Stomach smooth muscle (tissue), 2 donors: Measurements from ENCODE around the gene BUB3.

Experiments
- H3K27ac ChIP-seq: one replicate; pipeline ENCODE4 v1.7.0; 2013; ENCODE audit warnings: mild to moderate bottlenecking, low read length, inconsistent platforms
- H3K27me3 ChIP-seq, 2 donors: one replicate each; pipeline ENCODE4 v1.7.0; 2013; ENCODE audit warnings: low read length in 2 of 2; ENCODE audit not compliant: insufficient read depth in 2 of 2, control insufficient read depth in 1 of 2
- H3K36me3 ChIP-seq, 2 donors: one replicate each; pipeline ENCODE4 v1.7.0; 2013; ENCODE audit warnings: low read length in 2 of 2; ENCODE audit not compliant: control insufficient read depth in 2 of 2, insufficient read depth in 2 of 2
- H3K4me1 ChIP-seq: one replicate; pipeline ENCODE4 v1.7.0; 2013; ENCODE audit warnings: low read length; ENCODE audit not compliant: control insufficient read depth, insufficient read depth
- H3K4me3 ChIP-seq, 2 donors: one replicate each; pipeline ENCODE4 v1.7.0; 2013; ENCODE audit warnings: low read length in 2 of 2
- H3K9ac ChIP-seq, 2 donors: one replicate each; pipeline ENCODE4 v1.7.0; 2013; ENCODE audit warnings: low read length in 2 of 2, mild to moderate bottlenecking in 1 of 2
- H3K9me3 ChIP-seq, 2 donors: one replicate each; pipeline ENCODE4 v1.7.0; 2013; ENCODE audit warnings: low read length in 2 of 2; ENCODE audit not compliant: control insufficient read depth in 2 of 2
- donor health status: healthy.
- donor health status: Pancreatic carcinoma.

Gene BUB3

DNA sequence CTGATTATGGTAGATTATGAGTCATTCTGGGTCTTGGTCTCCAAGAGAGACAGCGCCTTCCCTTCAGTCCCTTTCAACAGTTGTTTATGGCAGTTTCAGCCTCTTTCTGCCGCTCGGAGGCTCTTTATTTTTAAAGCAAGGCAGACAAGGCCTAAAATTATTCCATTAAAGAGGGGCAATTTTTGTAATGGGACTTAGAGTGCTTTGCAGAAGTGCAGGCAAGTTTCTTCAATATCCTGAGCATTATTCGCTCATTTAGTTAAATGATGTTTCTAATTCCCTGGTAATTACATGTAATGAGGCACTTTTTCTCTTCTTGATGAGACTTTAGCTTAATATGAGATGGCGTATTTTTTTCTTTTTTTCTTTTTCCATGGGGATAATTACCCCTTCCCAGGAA lies 33.6 kb downstream of the BUB3 start:
- H3K27me3 ChIP-seq: no peaks in the 10 kb centered on the region
- H3K27ac ChIP-seq: no peak overlapping the region
- no peak overlapping the region for H3K9ac ChIP-seq
- no peak overlapping the region for H3K4me3 ChIP-seq
- peaks cover 7 to 9% of the 10 kb centered on the region in 2 donors for H3K36me3 ChIP-seq
- H3K9me3 ChIP-seq: peaks cover 0 to 3% of the 10 kb centered on the region in 2 donors
- no peaks in the 10 kb centered on the region for H3K4me1 ChIP-seq

DNA sequence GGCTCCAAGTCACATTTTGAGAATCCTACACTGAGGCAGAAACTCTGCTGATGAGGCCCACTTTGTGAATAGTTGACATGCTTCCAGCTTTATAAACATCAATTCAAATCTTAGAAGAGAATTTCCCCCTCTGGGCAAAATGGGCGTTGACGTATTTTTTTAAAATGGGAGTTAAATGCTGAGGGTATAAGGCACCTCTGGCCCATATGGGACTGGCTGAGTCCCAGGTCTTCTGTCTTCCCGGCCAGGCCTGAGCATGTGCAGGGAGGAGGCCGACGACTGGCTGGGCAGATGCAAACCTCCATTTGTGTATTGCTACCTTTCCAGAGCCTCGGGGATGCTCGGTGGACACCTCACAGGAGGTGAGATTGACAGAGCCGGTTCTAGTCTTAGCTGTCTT lies 37.7 kb downstream of the BUB3 start:
- peaks cover 2 to 3% of the 10 kb centered on the region in 2 donors for H3K36me3 ChIP-seq
- H3K4me1 ChIP-seq: no peaks in the 10 kb centered on the region
- H3K9ac ChIP-seq: no peak overlapping the region
- no peaks in the 10 kb centered on the region for H3K27me3 ChIP-seq
- no peak overlapping the region for H3K4me3 ChIP-seq
- H3K9me3 ChIP-seq: no peaks in the 10 kb centered on the region
- no peak overlapping the region for H3K27ac ChIP-seq

DNA sequence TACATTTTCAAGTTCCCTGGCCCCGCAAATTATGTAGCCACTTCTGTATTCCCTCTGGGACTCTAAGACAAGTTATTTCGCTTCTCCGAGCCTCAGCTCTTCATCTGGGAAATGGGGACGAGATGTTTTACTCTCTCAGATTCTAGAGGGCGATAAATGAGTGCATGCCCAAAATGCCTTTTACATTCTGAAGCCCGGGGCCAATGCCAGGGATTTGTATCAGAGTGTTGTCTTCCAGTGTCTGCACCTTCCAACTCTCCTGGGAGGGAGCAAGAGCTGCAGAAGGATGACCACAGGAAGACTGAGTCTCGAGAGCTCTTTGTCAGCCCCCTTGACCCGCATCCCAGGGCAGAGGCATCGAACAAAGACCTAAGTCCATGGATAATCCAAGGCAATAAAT lies 39.9 kb downstream of the BUB3 start:
- H3K4me1 ChIP-seq: no peaks in the 10 kb centered on the region
- no peak overlapping the region for H3K27ac ChIP-seq
- no peak overlapping the region for H3K4me3 ChIP-seq
- H3K9me3 ChIP-seq: no peaks in the 10 kb centered on the region
- H3K27me3 ChIP-seq: no peaks in the 10 kb centered on the region
- peaks cover 2 to 3% of the 10 kb centered on the region in 2 donors for H3K36me3 ChIP-seq
- no peak overlapping the region for H3K9ac ChIP-seq

DNA sequence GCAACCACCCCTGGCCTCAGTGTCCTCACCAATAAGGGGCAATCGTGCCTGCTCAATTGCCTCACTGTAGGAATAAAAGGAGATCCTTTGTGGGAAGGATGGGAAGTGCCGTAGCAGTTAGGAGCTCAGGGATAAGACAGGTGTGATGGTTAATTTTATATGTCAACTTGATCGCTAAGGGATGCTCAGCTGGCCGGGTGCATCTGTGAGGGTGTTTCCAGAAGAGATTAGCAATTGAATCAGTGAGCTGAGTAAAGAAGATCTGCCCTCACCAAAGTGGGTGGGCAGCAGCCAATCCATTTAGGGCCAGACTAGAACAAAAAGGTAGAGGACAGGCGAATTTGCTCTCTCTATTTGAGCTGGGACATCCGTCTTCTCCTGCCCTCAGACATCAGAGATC lies 46.3 kb downstream of the BUB3 start:
- no peaks in the 10 kb centered on the region for H3K4me1 ChIP-seq
- no peak overlapping the region for H3K4me3 ChIP-seq
- no peak overlapping the region for H3K27ac ChIP-seq
- peaks cover 0 to 4% of the 10 kb centered on the region in 2 donors for H3K36me3 ChIP-seq
- H3K27me3 ChIP-seq: no peaks in the 10 kb centered on the region
- no peaks in the 10 kb centered on the region for H3K9me3 ChIP-seq
- H3K9ac ChIP-seq: no peak overlapping the region

DNA sequence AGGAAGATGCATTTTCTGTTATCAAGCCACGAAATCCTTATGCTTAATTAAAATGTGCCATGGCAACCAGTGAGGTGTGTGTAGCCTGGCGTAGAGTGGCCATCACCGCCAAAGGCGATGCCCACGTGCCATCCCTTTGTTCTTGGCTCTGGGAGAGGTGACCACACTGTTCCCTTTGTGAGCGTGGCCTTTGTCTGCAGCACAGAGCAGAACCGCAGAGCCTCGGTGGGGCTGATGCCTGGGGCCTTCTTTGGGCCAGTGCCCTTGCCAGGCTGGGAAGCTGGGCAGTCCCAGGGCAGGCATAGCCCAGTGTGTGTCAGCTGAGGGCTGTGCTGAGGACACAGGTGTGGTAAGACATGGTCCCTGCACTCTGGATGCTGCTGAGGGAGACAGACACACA lies 48.3 kb downstream of the BUB3 start:
- Histone ChIP-seq H3K4me3 (no peak overlapping the region), H3K9me3 (no peaks in the 10 kb centered on the region), H3K9ac (no peak overlapping the region), H3K4me1 (no peaks in the 10 kb centered on the region), H3K27me3 (no peaks in the 10 kb centered on the region), H3K36me3 (peaks cover 0 to 4% of the 10 kb centered on the region in 2 donors), H3K27ac (no peak overlapping the region)

DNA sequence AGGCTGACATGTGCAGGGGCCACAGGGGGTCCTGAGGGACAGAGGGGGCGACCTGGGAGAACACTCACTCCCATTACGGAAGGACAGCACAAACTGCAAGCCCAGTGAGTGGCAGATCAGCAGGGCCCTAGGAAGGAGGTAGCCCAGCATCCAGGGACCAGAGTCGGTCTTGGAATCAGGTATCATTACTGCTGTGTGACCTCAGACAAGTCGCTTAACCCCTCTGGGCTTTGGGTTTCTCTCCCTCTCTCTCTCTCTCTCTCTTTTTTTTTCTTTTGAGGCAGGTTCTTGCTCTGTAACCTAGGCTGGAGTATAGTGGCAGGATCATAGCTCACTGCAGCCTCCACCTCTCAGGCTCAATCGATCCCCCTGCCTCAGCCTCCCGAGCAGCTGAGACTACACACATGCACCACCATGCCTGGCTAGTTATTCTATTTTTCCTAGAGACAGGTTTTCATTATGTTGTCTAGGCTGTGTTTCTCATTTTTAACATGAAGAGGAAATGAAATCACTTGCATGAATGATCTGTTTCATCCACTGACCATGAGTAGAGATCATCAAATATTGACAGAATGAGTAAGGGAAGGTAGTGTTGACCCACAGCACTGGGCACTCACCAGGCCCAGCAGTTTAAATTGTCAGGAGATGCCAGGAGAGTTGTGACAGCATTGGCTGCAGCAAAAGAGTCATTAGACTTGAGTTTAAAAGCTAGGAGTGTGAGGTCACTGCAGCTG lies 49.4 kb downstream of the BUB3 start:
- Histone ChIP-seq H3K27me3 (no peaks in the 10 kb centered on the region), H3K9me3 (peaks cover 0 to 5% of the 10 kb centered on the region in 2 donors), H3K9ac (no peak overlapping the region), H3K36me3 (peaks cover 0 to 8% of the 10 kb centered on the region in 2 donors), H3K4me3 (no peak overlapping the region), H3K4me1 (no peaks in the 10 kb centered on the region), H3K27ac (no peak overlapping the region)

DNA sequence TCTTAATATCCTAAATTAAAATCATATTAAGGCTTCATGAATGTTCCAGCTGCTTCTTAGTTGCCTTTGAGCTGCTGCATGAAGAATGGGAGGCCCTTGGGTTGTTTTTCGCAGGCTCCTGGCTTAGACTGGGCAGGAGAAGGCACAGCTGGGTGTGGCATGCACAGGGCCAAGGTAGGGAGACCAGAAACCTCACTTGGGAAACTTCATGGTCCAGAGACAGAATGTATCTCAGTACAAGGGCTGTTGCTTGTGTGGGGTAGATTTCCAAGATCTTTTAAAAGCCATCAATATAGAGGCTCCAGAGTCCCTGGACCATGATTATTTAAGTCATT lies 49.9 kb downstream of the BUB3 start:
- Histone ChIP-seq H3K9me3 (peaks cover 0 to 6% of the 10 kb centered on the region in 2 donors), H3K4me3 (no peak overlapping the region), H3K4me1 (no peaks in the 10 kb centered on the region), H3K27me3 (no peaks in the 10 kb centered on the region), H3K27ac (no peak overlapping the region), H3K36me3 (peaks cover 0 to 8% of the 10 kb centered on the region in 2 donors), H3K9ac (no peak overlapping the region)

DNA sequence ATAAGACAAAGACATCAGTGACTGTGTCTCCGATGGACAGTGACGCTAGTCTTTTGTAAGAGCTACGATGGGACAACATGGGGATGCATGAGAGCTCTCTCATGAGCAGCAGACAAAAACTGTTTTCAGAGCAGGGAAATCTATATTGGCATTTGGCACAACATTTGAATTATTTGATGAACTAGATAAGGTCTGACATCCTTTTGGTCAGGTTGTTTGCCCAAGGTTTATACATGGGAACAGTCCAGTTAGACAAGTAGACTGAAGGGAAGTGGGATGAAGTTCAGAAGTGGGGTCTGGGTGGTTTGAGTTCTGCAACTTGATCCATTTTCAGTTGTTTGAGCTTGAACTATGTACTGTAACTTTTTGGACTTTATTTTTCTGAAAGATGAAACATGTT lies 50.8 kb downstream of the BUB3 start:
- Histone ChIP-seq H3K4me3 (no peak overlapping the region), H3K27ac (no peak overlapping the region), H3K27me3 (no peaks in the 10 kb centered on the region), H3K9ac (no peak overlapping the region), H3K9me3 (peaks cover 0 to 6% of the 10 kb centered on the region in 2 donors), H3K36me3 (peaks cover 0 to 8% of the 10 kb centered on the region in 2 donors), H3K4me1 (no peaks in the 10 kb centered on the region)

DNA sequence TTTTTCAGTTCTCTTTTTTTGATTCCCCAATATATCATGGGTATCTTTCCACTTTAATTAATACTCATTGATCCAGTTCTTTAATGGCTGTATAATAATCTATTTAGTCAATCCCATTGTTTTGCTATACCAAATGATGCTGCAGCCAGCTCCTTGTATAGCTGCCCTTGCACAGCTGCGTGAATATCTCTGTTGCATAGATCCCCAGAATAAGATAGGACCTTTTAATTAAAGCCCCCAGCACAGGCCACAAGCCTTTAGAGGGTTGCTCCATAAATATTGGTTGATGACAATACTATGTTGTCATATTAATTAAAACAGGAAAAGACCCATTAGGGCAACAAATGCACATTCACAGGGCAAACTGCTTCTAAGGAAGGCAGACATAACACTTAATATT lies 57.9 kb downstream of the BUB3 start:
- peaks cover 0 to 6% of the 10 kb centered on the region in 2 donors for H3K9me3 ChIP-seq
- peaks cover 0 to 4% of the 10 kb centered on the region in 2 donors for H3K36me3 ChIP-seq
- H3K4me3 ChIP-seq: no peak overlapping the region
- no peaks in the 10 kb centered on the region for H3K27me3 ChIP-seq
- no peaks in the 10 kb centered on the region for H3K4me1 ChIP-seq
- H3K9ac ChIP-seq: no peak overlapping the region
- H3K27ac ChIP-seq: no peak overlapping the region

DNA sequence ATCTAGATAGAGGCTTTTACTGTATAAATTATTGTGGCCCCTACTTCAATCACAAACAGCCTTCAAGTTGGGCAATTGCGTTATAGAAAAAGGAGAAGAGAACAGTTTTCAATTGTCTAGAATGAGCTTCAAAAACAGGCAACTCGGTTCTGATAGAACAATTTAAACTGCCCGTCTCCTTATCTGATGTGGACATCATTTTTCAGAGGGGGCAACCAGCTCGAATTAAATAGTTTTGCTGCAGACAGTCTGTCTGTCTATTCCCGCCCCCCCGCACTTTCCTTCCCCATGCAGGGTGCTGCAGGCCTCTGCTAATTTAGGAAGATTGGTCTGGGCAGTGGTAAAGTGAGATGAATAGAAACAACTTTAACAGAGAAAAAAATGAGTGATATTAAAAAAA lies 58.4 kb downstream of the BUB3 start:
- no peaks in the 10 kb centered on the region for H3K4me1 ChIP-seq

DNA sequence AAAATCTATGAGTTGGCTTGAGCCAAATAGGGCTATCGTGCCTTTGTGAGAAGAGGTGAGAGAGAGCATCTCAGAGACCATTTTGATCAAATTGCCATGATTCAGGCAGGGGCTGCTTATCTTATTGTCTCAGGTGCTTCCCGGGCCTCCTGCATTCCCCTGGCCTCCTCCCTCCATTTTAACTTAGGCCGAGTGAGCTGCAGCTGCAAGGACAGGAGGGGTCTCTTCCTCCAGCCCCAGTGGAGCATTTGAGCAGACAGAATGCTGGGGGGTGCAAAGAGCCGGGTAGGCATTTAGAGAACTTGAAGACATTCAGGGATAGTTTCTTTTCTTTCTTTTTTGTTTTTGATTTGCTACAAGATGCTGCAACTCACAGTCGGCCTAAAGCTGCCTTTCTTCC lies 59.0 kb downstream of the BUB3 start:
- no peaks in the 10 kb centered on the region for H3K27me3 ChIP-seq
- H3K36me3 ChIP-seq: peaks cover under 1 to 3% of the 10 kb centered on the region in 2 donors
- no peak overlapping the region for H3K4me3 ChIP-seq
- no peak overlapping the region for H3K27ac ChIP-seq
- no peaks in the 10 kb centered on the region for H3K4me1 ChIP-seq
- peaks cover 0 to 4% of the 10 kb centered on the region in 2 donors for H3K9me3 ChIP-seq
- no peak overlapping the region for H3K9ac ChIP-seq

More for the DNA sequence above, 58.4 kb downstream of the BUB3 start:
- Histone ChIP-seq H3K9me3 (peaks cover 0 to 6% of the 10 kb centered on the region in 2 donors), H3K4me3 (no peak overlapping the region), H3K9ac (no peak overlapping the region), H3K27ac (no peak overlapping the region), H3K27me3 (no peaks in the 10 kb centered on the region), H3K36me3 (peaks cover 0 to 4% of the 10 kb centered on the region in 2 donors)
